Dermis blood vessel endothelial cell (primary cell): Measurements from ENCODE around the gene MRPL1. TPM values are rescaled to one million over a fixed set of nuclear protein-coding genes. Genes with fewer than 3 reads are reported as not detected.
A peak's percentile ranks its signal among the peaks of the same experiment; 100 is the strongest.
"Not testable (repeated sequence)": the region's sequence is repeated elsewhere in the genome, so short reads cannot be mapped to it uniquely, and the experiment has no call there.

Experiments used
- DNase-seq: peaks from one replicate; pipeline ENCODE4 v3.0.0; 2010
- total RNA-seq: library from RNA; depleted of rRNA; stranded (reverse); fragments of >200 nt; gene quantifications from 2 replicates; pipeline ENCODE4 v1.2.3, GENCODE V29; 2014

The MRPL1 gene
- total RNA-seq, 1 donor from 2014 or later, result 33.2 TPM

DNA sequence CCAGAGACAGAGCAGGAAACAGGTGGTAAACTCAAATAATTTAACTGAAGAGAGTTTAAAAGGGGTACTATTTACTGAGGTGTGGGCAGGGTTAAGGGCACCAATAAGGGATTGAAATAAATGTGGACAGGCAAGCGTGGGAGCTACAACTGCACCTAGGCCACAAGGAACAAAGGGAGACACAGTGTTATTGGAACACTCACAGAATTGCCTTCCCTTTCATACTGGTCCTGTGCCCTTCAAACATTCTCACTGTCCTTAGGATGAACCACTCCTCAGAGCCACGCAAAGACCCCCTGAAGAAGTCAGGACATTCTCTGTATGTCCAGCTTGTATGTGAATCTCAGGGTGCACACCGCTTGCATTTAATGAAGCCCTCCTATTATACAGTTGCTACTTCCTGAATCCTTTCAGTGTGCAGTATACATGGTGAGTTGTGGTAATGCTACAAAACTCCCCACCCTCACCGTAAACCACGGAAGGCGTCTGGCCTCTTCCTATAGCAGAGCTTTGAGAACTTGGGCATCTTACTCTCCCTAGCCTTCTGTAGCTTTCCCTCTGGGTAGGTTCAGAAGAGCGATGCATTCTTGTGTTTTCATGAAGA is 9.6 kb upstream of the MRPL1 start:
- peak; percentile 11 for DNase-seq

DNA sequence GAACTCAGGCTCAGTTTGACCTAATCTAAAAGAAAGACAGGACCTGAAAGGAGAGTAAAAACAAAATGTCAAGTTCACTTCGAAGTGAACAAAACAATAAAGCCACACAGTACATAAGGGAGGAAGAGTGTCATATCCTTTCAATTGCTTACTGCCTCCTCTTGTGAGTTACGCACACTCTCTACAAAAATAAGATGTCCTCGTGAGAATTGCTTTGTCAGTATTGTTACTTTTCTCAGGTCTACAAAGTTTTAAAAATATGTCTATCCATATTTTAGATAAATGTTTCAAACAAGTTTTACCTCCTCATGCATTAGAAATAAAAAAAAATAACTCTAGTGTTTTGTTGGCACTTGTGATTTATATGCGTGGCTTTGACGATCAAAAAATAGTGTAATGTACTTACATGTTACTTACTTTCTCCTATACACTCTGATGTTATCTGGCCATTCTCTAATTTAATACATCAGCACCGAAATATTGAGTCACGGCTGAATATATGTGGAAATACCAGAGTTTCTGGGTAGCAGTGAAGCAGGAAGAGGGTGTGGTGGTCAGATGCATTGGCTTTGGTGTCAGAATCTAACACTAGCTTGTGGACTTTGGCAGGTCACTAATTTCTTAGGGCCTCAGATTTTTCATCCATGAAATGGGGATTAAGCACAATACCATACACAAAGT is 8.1 kb upstream of the MRPL1 start:
- peak; percentile 88 for DNase-seq

DNA sequence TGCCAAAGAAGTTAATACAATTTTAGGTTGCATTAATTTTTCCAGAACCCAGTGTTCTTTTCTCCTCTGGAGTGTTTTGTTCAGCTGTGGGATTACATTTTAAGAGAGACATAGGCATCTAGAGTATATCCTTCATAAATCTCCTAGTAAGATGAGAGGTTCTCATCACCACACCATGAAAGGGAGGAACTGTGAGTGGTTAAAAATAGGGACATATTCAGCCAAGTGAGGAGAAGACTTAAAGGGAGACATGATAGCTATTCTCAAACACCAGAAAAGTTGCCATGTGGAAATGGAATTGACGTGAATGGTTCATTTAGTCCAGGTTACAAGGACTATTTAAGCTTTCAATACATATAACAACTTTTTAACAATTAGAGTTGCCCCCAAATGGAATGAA is 6.5 kb upstream of the MRPL1 start:
- no peak for DNase-seq

DNA sequence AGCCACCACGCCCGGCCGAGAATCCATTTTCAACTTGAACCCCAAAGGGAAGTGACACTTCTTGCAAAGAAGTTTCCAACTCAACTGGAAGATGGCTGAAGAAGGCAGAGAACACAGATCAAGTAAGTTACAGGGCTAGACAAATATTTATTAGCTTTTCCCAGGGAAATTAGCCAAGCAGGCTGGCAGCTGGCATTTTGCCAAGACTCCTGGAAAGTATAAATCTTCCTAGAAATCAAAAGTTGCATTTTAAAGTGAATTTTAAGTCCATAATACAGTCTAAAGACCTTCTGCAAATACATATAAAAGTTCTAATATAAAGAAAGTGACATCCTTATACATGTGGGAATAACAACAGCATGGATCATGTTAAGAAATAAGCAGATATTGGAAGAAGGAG is 3.4 kb upstream of the MRPL1 start:
- DNase-seq, result peak; percentile 39

DNA sequence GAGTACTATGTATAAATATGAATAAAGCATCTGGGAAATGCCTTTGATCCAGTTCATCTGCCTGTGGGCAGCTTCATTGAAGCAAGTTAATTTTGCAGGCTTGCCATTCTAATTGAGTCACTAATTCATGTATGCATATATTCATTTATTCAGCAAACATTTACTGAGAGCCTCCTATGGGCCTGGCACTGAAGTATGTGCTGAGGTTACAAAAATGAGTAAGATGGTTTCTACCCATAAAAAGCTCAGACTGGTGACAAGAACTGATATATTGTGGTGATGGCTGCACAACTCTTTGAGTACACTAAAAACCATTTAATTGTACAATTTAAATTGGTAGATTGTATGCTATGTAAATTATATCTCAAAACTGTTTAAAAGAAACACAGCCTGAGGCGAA is 1.1 kb upstream of the MRPL1 start:
- no peak for DNase-seq

DNA sequence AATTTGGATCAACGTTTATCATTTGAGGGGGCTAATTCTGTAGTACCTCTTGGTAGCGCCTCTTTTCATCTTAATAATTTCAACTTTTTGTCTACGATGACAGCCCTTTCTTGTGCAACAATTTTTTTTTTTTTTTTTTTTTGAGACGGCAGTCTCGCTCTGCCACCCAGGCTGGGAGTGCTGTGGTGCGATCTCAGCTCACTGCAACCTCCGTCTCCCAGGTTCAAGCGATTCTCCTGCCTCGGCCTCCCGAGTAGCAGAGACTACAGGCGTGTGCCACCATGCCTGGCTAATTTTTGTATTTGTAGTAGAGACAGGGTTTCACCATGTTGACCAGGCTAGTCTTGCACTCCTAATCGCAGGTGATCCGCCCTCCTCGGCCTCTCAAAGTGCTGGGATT is 711 bp downstream of the MRPL1 start:
- not testable (repeated sequence) for DNase-seq

DNA sequence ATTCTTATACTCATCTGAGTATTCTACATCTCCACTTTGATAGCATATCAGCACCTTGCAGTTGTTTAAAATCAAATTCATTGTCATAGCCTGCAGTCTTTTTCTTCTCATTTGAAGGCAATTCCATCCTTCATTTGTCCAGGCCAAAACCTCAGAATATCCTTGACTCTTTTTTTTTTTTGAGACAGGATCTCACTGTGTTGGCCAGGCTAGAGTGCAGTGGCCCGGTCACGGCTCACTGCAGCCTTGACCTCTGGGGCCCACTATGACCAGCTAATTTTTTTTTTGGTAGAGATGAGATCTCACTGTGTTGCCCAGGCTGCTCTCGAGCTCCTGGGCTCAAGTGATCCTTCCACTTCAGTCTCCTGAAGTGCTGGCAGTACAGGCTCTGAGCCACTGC is 2.6 kb downstream of the MRPL1 start:
- DNase-seq, result no peak

DNA sequence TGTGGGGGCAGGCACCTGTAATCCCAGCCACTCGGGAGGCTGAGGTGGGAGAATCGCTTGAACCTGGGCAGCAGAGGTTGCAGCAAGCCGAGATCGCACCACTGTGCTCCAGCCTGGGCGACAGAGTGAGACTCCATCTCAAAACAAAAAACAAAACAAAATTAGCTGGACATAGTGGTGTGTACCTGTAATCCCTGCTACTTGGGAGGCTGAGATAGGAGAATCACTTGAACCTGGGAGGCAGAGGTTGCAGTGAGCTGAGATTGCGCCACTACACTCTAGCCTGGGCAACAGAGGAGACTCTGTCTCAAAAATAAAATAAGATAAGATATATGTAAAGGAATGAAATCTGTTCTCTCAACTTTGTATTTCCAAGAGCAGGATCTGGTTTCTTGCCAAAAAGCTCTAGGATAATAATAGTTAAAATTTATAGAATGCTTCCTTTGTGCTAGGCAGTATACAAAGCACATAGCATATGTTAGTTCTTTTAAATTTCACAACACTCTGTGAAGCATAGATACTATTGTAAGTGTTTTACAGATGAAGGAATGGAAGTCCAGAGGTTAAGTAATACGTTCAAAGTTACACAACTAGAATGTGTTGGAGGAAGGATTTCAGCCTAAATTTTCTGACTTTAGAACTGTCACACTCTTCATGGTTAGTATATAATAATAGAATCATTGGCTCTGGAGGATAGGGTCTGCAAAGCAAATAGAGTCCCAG is 10.3 kb downstream of the MRPL1 start:
- no peak for DNase-seq

DNA sequence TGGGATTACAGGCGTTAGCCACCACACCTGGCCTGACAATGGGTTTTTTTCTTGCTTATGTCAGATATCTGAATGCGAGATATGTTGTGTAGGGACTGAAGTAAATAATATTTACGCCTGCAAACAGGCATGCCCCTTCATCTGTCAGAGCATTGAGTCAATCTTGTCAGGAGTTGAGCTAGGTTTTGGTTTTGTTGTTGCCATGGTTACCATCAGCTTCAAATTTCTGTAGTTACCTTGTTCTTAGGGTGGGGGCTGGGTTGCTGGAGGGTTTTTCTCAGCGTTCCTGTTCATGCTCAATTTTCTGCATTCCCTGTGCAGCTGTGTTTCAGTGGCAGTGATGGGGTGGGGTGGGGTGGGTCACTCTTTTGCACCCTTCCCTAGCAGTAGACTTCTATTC is 14.5 kb downstream of the MRPL1 start:
- DNase-seq, result no peak

DNA sequence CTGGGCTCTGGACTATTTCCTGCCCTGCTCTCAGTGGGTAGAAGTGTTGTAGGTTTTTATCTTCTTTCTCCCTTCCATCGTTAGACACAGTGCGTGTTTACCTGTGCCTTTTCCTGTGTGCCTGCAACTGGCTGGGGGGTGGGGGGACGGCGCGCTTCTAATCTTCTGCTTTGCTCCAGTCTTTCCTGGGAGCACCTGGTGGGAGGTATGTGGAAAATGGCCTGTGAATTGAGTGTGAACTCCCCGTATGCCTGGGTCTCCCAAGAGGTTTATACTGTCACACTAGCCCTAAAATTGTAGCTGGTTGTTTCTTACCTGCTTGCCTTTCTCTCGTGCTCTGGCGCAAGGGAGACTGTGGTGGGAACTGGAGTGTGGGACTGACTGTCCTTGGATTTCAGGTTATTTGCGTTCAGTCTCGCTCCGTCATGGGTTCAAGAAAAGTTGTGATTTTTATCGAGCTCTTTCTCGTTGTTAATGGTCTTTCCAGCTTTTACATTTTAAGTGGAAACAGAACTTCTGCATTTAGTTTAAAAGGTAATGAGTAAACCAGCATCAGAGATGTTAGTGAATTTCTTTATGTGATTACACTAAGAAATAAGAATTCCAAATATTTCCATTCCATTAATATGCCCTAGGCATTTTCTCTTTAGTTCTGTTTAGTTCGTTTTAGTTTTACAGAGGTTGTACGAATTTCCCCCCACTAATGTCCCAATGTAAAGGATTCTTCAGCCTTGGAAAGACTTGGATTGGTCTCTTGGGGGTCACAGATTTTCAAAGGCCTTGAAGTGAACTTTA is 15.3 kb downstream of the MRPL1 start:
- DNase-seq, result no peak

DNA sequence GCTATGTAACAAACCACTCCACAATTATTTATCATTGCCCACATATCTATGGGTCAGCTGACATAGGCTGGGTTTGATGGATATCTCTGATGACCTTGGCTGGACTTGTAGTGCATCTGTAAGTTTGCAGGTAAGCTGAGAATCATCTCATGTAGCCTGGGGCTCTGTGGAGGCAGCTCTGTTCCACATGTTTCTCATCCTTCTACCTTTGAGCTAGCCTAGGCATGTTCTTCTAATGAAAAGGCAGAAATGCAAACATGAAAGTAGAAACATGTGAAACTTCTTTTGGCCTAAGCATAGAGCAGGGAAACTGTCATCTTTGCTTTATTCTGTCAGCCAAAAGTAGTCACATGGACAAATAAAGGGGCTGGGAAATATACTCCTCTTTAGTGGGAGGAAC is 18.2 kb downstream of the MRPL1 start:
- no peak for DNase-seq

DNA sequence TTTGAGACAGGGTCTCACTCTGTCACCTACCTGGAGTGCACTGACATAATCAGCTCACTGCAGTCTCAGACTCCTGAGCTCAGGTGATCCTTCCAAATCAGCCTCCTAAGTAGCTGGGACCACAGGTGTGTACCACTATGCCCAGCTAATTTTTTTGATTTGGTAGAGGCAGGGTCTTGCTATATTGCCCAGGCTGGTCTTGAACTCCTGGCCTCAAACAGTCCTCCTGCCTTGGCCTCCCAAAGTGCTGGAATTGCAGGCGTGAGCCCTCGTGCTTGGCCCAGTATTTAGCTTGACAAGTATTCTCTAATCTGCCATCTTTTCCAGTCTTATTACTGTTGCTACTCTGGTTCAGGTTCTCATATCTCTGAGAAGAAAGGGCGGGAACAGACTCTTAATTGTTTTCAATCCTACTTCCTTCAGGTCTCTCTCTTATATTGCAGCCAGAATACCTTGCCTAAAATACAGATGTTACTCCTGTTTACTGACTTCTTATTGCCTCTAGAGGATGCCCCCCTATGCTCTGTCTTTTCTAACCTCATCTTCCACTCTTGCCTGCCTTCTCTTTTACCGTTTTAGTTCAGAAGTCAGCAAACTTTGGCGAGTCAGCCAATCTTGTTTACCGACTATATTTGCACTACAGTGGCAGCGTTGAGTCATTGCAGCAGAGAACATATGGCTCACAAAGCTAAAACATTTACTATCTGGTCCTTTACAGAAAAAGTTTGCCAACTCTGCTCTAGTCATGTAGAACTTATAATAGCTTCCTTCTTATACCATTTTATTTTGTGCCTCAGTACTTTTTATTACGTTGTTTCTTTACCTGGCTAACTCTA is 19.0 kb downstream of the MRPL1 start:
- no peak for DNase-seq

DNA sequence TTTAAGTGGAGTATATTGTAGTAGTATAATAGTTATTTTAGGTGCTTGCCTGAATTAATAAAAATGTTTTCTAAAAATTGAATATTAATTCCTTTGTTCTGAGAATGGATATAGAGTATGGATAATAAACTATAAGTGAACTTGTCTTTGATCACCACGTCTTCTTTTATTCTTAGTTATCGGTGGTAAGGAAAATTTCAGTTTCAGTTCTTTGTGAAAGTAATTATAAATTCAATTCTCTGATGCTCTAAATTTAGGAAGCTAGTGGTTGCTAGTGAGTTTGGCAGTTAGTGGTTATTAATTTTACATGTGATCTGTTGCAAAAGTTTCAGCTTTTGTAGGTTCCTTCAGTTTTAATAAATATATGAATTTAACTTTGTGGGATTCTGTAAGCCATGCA is 30.8 kb downstream of the MRPL1 start:
- DNase-seq, result no peak

DNA sequence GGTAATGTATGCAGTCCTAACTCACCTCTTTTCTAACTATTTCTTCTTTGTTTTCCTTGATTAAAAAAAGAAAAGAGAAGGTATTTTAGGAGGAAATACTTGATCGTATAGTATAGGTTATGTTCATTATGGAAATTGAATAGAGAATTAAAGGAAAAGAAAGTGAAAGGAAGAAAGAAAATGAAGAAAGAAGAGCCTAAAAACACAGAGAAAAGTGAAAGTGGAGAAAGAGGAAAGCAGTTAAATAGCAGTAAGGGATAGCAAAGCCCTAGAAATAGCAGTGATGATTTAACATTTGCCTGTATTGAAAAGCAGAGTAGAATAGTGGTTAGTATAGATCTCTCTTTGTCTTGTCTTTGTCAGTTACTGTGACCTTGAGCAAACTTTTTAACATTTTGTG is 37.0 kb downstream of the MRPL1 start:
- DNase-seq, result no peak

DNA sequence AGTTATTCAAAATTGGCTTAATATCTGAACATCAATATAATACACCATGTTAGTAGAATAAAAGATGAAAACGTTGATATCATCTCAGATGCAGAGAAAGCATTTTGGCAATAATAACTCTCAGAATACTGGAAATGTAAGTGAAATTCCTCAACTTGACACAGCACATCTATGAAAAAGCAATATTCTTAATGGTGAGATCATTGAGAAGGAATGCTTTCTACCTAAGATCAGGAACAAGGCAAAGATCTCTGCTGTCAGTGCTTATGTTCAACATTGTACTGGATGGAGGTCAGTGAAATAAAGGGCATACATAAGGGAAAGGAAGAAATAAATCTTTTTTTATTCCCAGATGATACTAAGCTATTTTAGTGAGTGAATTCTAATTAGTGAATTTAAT is 40.6 kb downstream of the MRPL1 start:
- no peak for DNase-seq

DNA sequence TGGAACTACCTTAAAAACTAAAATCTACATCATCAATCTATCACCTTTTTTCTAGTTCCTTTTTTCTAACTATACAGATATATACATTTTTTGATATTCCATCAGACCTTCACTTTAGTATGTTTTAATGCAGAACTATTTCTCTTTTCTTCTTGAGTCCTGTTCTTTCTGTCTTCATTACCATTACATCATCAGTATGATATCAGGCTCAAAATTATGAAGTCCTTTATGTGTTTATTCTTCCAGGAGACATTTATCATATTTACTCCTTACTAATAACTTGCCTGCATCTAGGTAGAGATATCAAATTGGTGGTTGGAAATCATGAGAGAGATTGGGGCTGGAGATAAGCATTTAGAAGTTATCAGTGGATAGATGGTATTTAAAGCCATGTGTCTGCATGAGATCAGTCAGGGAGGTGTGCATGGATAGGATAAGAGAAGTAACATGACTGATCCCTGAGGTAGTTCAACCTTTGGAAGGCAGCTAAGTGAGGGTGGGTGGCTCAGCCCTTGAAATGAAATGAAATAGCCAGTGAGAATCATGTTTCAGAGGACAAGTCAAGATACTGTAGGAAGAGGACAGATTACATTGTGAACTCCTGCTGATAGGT is 43.1 kb downstream of the MRPL1 start:
- no peak for DNase-seq

DNA sequence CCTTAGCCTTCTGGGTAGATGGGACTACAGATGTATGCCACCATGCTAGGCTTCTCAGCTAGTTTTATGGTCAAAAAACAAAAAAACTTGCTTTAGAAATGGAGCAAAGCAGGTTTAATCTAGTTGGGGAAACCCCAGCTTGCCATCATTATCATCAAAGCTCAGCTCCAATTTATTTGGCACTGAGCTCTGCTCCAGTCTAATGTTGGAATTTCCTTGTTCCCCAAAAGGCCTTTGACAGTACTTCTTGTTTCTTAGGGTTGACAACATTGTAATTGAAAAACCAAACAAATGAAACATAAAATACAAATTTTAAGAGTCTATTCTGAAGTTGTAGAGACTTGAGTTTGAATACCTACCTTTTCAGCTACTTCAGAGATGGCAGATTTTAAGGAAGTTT is 48.0 kb downstream of the MRPL1 start:
- no peak for DNase-seq

DNA sequence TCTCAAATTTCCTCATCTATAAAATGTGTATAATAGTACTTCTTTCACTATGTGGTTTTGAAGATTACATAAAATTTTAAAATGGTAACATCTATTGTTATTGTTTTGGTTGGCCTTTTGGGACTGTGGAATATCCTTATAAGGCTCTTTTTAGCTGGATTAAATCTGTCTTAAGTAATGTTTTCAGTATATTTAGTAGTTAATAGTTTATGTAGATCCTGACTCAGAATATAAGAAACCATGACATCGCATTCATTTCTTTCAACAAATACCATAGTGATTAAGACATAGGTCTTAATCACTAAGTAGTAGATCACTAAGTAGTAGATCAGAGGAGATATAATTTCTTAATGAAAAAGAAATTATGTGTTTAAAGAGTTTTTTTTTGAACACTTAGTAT is 48.5 kb downstream of the MRPL1 start:
- no peak for DNase-seq

DNA sequence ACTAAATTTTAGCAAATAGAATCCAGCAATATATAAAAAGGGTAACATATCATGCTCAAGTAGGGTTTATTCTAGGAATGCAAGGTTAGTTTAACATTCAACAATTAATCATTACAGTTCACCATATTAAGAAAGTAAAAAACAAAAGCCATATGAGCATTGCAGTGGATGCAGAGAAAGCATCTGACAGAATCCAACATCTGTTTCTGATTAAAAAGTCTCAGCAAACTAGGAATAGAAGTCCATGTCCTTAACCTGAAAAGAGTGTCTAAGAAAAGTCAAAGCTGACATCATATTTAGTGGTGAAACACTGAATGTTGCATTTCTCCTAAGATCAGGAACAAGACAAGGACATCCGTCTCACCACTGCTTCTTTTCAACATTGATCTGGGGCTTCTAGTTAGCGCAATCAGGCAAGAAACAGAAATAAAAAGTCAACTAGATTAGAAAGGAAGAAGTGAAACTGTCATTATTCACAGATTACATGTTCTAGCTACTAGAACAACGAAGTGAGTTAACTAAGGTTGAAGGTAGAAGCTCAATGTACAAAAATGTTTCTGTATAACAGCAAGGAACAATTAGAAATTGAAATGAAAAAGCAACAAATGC is 49.3 kb downstream of the MRPL1 start:
- no peak for DNase-seq

DNA sequence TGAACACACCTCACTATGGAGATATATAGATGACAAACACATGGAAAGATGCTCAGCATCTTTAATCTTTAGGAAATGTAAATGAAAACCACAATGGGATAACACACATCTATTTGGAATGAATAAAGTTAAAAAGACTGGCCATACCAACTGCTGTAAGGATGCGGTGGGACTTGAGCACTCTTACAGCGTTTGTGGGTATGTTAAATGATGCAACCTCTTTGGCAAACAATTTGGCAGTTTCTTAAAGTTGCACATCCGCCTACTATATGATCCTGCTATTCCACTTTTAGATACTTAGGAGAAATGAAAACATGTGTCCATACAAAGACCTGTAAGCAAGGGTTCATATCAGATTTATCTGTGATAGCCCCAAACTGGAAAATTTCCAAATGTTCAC is 50.7 kb downstream of the MRPL1 start:
- DNase-seq, result no peak

DNA sequence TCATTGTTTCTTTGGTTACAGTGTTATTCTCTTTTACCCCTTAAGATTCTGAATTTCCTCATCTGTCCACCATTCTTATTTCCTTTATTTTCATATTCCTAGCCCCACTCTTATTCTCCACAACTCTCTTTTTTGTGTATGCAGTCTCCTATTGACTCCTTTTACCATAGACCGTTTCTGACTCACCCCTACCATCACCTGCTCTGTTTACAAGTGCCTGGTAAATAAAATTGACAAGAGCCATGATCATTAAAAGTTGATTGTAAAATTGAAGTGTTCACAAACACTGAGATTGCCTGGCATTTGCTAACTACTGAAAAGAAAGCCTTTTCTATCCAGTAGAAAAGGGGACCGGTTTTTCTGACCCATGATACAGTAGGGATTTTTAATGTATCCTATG is 54.4 kb downstream of the MRPL1 start:
- DNase-seq, result peak; percentile 13

DNA sequence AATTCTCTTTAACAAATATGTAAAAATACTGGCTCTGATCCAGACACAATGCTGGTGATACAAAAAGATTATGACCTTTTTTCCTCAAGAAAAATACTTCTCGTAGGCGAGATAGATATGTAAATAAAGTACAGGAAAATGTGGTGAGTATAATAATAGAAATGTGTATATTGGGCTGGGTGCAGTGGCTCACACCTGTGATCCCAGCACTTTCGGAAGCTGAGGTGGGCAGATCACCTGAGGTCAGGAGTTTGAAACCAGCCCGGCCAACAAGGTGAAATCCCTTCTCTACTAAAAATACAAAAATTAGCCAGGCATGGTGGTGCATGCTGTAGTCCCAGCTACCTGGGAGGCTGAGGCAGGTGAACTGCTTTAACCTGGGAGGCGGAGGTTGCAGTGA is 55.0 kb downstream of the MRPL1 start:
- DNase-seq, result peak; percentile 32
